ENCODE measurements around the gene MAP4K4.
"Not testable (repeated sequence)": the region's sequence is repeated elsewhere in the genome, so short reads cannot be mapped to it uniquely, and the experiment has no call there.

MAP4K4 gene

GRCh38 chr2:101768556-101769220 lies 71.2 kb downstream of the MAP4K4 start:
- DNase-seq (ENCODE audit: low read depth): no peak

- not testable (repeated sequence) for DNase-seq (ENCODE audit: low read depth)
These were observed 72.2 kb downstream of the MAP4K4 start for GRCh38 chr2:101769726-101770125.

- no peak for DNase-seq (ENCODE audit: low read depth)
These were observed 73.2 kb downstream of the MAP4K4 start for GRCh38 chr2:101770726-101771125.

- no peak for DNase-seq (ENCODE audit: low read depth)
These were observed 73.9 kb downstream of the MAP4K4 start for GRCh38 chr2:101771227-101771902.

GRCh38 chr2:101771910-101772321 lies 74.4 kb downstream of the MAP4K4 start:
- no peak for DNase-seq (ENCODE audit: low read depth)

- no peak for DNase-seq (ENCODE audit: low read depth)
These were observed 75.6 kb downstream of the MAP4K4 start for GRCh38 chr2:101773137-101773536.

GRCh38 chr2:101773961-101774360 lies 76.5 kb downstream of the MAP4K4 start:
- DNase-seq (ENCODE audit: low read depth): not testable (repeated sequence)

GRCh38 chr2:101775092-101775491 lies 77.6 kb downstream of the MAP4K4 start:
- no peak for DNase-seq (ENCODE audit: low read depth)

GRCh38 chr2:101775636-101776035 lies 78.1 kb downstream of the MAP4K4 start:
- no peak for DNase-seq (ENCODE audit: low read depth)

- no peak for DNase-seq (ENCODE audit: low read depth)
These were observed 78.9 kb downstream of the MAP4K4 start for GRCh38 chr2:101776172-101777043.

GRCh38 chr2:101777337-101777736 lies 79.8 kb downstream of the MAP4K4 start:
- DNase-seq (ENCODE audit: low read depth): no peak

GRCh38 chr2:101778102-101778501 lies 80.6 kb downstream of the MAP4K4 start:
- no peak for DNase-seq (ENCODE audit: low read depth)

- no peak for DNase-seq (ENCODE audit: low read depth)
These were observed 81.7 kb downstream of the MAP4K4 start for GRCh38 chr2:101779190-101779589.

GRCh38 chr2:101779656-101780055 lies 82.1 kb downstream of the MAP4K4 start:
- DNase-seq (ENCODE audit: low read depth): no peak

GRCh38 chr2:101781326-101781725 lies 83.8 kb downstream of the MAP4K4 start:
- DNase-seq (ENCODE audit: low read depth): no peak

GRCh38 chr2:101781791-101782426 lies 84.4 kb downstream of the MAP4K4 start:
- DNase-seq (ENCODE audit: low read depth): no peak

GRCh38 chr2:101782427-101782792 lies 84.9 kb downstream of the MAP4K4 start:
- DNase-seq (ENCODE audit: low read depth): no peak

- DNase-seq (ENCODE audit: low read depth): no peak
These were observed 89.6 kb downstream of the MAP4K4 start for GRCh38 chr2:101787097-101787496.

- DNase-seq (ENCODE audit: low read depth): no peak
These were observed 91.1 kb downstream of the MAP4K4 start for GRCh38 chr2:101788565-101788964.

GRCh38 chr2:101788995-101789970 lies 91.8 kb downstream of the MAP4K4 start:
- DNase-seq (ENCODE audit: low read depth): no peak

- DNase-seq (ENCODE audit: low read depth): no peak
These were observed 92.9 kb downstream of the MAP4K4 start for GRCh38 chr2:101790416-101790815.

Data from activated gamma-delta T cell treated with anti-CD3 and anti-CD28 coated beads, Interleukin-2, amount 50 U/mL, for 16 hours (primary cell).